ENCODE results near the gene CFLAR. TPM values are rescaled to one million over a fixed set of nuclear protein-coding genes. Genes with fewer than 3 reads are reported as not detected.

Gene CFLAR
- total and polyA plus RNA-seq, 2 of the 13 experiments (the other 11 are each of a cell fraction or from before 2014, with no cell fraction given), result 43.8 to 92.1 TPM

DNA sequence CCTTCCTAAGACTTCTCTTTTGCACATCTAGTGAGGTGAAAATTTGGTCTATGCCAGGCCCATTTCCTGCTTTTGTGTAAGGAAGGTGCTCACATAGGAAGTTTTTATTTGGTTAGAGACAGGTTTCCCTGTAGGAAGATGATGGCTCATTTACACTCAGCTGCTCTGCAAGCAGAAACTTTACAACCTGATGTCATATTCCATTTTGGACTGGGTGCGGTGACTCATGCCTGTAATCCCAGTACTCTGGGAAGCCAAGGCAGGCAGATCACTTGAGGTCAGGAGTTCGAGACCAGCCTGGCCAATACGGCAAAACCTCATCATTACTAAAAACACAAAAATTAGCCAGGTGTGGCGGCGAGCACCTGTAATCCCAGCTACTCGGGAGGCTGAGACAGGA lies 102.8 kb downstream of the CFLAR start:
- H3K4me3 ChIP-seq (replicated peaks in 1 of 3; ENCODE audit: insufficient read depth in 1 of 3, low read depth in 2 of 3, low read length in 3 of 3), result no peak overlapping the region
- BruUV-seq (replicated peaks), result no TSS peak
- no peaks in the 10 kb centered on the region for H3K9me3 ChIP-seq (ENCODE audit: low read length)
- H3K9ac ChIP-seq (ENCODE audit: insufficient read depth, low read depth, low read length), result no peak overlapping the region
- CTCF ChIA-PET (ENCODE audit: low intra/inter-chr PET ratio, low total read pairs), result no interaction called here
- H3K4me2 ChIP-seq (ENCODE audit: low read depth, low read length), result no peak overlapping the region
- no peaks in the 10 kb centered on the region for H3K79me2 ChIP-seq (ENCODE audit: insufficient read depth, low read length)
- FAIRE-seq (no peak), DNase-seq (ENCODE audit: low spot score) (no peak), ATAC-seq (no peak)
- intact Hi-C loops (cut with micrococcal nuclease; ENCODE audit: unreplicated experiment), result no loop called here
- POLR2A ChIA-PET, result interaction anchor here (1.6 to 2.8 kb wide), 2 partner anchors 14 to 15 kb away, joined by 3 to 11 read pairs; no protein-coding TSS in a partner anchor
- H3K36me3 ChIP-seq (replicated peaks in 1 of 2; ENCODE audit: control insufficient read depth in 1 of 2, insufficient read depth in 2 of 2, low read length in 2 of 2), result peaks cover 12 to 37% of the 10 kb centered on the region in 2 experiments
- in situ Hi-C loops (cut with HindIII; ENCODE audit: extremely low pct_ligation_motif_present, low pct_unique_long_range_greater_than_20kb), result no loop called here
- 97% methylated on average over 6 of the region's 6 CpGs for WGBS (ENCODE audit: low lambda C conversion rate)
- H4K20me1 ChIP-seq (ENCODE audit: insufficient read depth, low read length), result no peaks in the 10 kb centered on the region
- peaks cover 22% of the 10 kb centered on the region for H3K4me1 ChIP-seq (ENCODE audit: insufficient read depth, low read length)
- H2AFZ ChIP-seq (ENCODE audit: low read length), result no peak overlapping the region
- H3K27ac ChIP-seq (ENCODE audit: extremely low read length, insufficient read depth, low read length), result no peak overlapping the region
- H3K27me3 ChIP-seq (ENCODE audit: control insufficient read depth in 1 of 2, insufficient read depth in 2 of 2, low read length in 2 of 2), result no peaks in the 10 kb centered on the region
- no peak for TF ChIP-seq ZNF34 (CRISPR knock-in tag; IDR thresholded peaks at IDR 0.05; ENCODE audit: borderline replicate concordance)
- TF ChIP-seq GABPB1 (CRISPR knock-in tag; IDR thresholded peaks at IDR 0.05), result no peak
- no peak for TF ChIP-seq SKI (IDR thresholded peaks at IDR 0.05; ENCODE audit: partially characterized antibody)
- TF ChIP-seq ZNF737 (CRISPR knock-in tag; IDR thresholded peaks at IDR 0.05; ENCODE audit: borderline replicate concordance), result no peak
- TF ChIP-seq FOXM1 (CRISPR knock-in tag; IDR thresholded peaks at IDR 0.05), result no peak
- TF ChIP-seq, protein P1, sequence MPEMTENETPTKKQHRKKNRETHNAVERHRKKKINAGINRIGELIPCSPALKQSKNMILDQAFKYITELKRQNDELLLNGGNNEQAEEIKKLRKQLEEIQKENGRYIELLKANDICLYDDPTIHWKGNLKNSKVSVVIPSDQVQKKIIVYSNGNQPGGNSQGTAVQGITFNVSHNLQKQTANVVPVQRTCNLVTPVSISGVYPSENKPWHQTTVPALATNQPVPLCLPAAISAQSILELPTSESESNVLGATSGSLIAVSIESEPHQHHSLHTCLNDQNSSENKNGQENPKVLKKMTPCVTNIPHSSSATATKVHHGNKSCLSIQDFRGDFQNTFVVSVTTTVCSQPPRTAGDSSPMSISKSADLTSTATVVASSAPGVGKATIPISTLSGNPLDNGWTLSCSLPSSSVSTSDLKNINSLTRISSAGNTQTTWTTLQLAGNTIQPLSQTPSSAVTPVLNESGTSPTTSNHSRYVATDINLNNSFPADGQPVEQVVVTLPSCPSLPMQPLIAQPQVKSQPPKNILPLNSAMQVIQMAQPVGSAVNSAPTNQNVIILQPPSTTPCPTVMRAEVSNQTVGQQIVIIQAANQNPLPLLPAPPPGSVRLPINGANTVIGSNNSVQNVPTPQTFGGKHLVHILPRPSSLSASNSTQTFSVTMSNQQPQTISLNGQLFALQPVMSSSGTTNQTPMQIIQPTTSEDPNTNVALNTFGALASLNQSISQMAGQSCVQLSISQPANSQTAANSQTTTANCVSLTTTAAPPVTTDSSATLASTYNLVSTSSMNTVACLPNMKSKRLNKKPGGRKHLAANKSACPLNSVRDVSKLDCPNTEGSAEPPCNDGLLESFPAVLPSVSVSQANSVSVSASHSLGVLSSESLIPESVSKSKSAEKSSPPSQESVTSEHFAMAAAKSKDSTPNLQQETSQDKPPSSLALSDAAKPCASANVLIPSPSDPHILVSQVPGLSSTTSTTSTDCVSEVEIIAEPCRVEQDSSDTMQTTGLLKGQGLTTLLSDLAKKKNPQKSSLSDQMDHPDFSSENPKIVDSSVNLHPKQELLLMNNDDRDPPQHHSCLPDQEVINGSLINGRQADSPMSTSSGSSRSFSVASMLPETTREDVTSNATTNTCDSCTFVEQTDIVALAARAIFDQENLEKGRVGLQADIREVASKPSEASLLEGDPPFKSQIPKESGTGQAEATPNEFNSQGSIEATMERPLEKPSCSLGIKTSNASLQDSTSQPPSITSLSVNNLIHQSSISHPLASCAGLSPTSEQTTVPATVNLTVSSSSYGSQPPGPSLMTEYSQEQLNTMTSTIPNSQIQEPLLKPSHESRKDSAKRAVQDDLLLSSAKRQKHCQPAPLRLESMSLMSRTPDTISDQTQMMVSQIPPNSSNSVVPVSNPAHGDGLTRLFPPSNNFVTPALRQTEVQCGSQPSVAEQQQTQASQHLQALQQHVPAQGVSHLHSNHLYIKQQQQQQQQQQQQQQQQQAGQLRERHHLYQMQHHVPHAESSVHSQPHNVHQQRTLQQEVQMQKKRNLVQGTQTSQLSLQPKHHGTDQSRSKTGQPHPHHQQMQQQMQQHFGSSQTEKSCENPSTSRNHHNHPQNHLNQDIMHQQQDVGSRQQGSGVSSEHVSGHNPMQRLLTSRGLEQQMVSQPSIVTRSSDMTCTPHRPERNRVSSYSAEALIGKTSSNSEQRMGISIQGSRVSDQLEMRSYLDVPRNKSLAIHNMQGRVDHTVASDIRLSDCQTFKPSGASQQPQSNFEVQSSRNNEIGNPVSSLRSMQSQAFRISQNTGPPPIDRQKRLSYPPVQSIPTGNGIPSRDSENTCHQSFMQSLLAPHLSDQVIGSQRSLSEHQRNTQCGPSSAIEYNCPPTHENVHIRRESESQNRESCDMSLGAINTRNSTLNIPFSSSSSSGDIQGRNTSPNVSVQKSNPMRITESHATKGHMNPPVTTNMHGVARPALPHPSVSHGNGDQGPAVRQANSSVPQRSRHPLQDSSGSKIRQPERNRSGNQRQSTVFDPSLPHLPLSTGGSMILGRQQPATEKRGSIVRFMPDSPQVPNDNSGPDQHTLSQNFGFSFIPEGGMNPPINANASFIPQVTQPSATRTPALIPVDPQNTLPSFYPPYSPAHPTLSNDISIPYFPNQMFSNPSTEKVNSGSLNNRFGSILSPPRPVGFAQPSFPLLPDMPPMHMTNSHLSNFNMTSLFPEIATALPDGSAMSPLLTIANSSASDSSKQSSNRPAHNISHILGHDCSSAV (CRISPR knock-in tag; IDR thresholded peaks at IDR 0.05; ENCODE audit: borderline replicate concordance), result no peak
- no peak for TF ChIP-seq MTF2 (CRISPR knock-in tag; IDR thresholded peaks at IDR 0.05; ENCODE audit: borderline replicate concordance)
- no peak for TF ChIP-seq PAX8 (CRISPR knock-in tag; IDR thresholded peaks at IDR 0.05; ENCODE audit: borderline replicate concordance)
- no peak for TF ChIP-seq ZNF878 (CRISPR knock-in tag; IDR thresholded peaks at IDR 0.05)
- no peak for TF ChIP-seq PTBP1 (IDR thresholded peaks at IDR 0.05; ENCODE audit: low read depth, low read length, poor library complexity, severe bottlenecking)
- TF ChIP-seq HOXA9 (CRISPR knock-in tag; IDR thresholded peaks at IDR 0.05; ENCODE audit: borderline replicate concordance), result no peak
- TF ChIP-seq, protein P2, sequence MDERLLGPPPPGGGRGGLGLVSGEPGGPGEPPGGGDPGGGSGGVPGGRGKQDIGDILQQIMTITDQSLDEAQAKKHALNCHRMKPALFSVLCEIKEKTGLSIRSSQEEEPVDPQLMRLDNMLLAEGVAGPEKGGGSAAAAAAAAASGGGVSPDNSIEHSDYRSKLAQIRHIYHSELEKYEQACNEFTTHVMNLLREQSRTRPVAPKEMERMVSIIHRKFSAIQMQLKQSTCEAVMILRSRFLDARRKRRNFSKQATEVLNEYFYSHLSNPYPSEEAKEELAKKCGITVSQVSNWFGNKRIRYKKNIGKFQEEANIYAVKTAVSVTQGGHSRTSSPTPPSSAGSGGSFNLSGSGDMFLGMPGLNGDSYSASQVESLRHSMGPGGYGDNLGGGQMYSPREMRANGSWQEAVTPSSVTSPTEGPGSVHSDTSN (CRISPR knock-in tag; IDR thresholded peaks at IDR 0.05), result no peak
- no peak for TF ChIP-seq JARID2 (CRISPR knock-in tag; IDR thresholded peaks at IDR 0.05; ENCODE audit: insufficient replicate concordance)
